ENCODE measurements around the gene SMU1.

- TF ChIP-seq CTCF (IDR thresholded peaks at IDR 0.05) (no peak), POLR2A (IDR thresholded peaks at IDR 0.05) (no peak)
Observed at GRCh38 chr9:33124046-33124445, 47.6 kb upstream of the SMU1 start.
